Measurements from ENCODE around the gene CNNM4.

Gene CNNM4

GRCh38 chr2:96759548-96759947, 1.2 kb upstream of the CNNM4 start:
- TF ChIP-seq EZH2phosphoT487 (conservative IDR thresholded peaks at IDR 0.05; ENCODE audit: low read length): no peak
- no peak for TF ChIP-seq CTCF (IDR thresholded peaks at IDR 0.05; ENCODE audit: insufficient read depth, low read length, poor library complexity, severe bottlenecking)
- no peak overlapping the region for H3K9ac ChIP-seq (ENCODE audit: low read length)
- no peaks in the 10 kb centered on the region for H3K27me3 ChIP-seq (ENCODE audit: low read length)
- H3K79me2 ChIP-seq (ENCODE audit: insufficient read depth, low read length): no peaks in the 10 kb centered on the region
- no peaks in the 10 kb centered on the region for H3K36me3 ChIP-seq (ENCODE audit: low read length)
- peak overlapping the region; percentile 36 for H2AFZ ChIP-seq (ENCODE audit: low read depth, low read length, severe bottlenecking)
- no peak overlapping the region for H3K4me3 ChIP-seq (ENCODE audit: insufficient read depth, low read length, poor library complexity, severe bottlenecking)
- no peaks in the 10 kb centered on the region for H3K9me2 ChIP-seq (replicated peaks; ENCODE audit: insufficient read depth, low read length)
- no peaks in the 10 kb centered on the region for H3K9me3 ChIP-seq (ENCODE audit: insufficient read depth, low read length)
- H3K4me2 ChIP-seq (ENCODE audit: low read depth, low read length, poor library complexity, severe bottlenecking): peak overlapping the region; percentile 86
- H3F3A ChIP-seq (ENCODE audit: insufficient read depth): peaks cover 3% of the 10 kb centered on the region; the same call in 1 of the 2 replicates
- no peak overlapping the region for H3K27ac ChIP-seq (ENCODE audit: low read depth, low read length)
- no peaks in the 10 kb centered on the region for H4K20me1 ChIP-seq (ENCODE audit: low read depth, low read length)

- H3K79me2 ChIP-seq (ENCODE audit: insufficient read depth, low read length): no peaks in the 10 kb centered on the region
- peak overlapping the region; percentile 47; the same call in 1 of the 2 replicates for H3K9ac ChIP-seq (ENCODE audit: low read length)
- H3K27ac ChIP-seq (ENCODE audit: low read depth, low read length): no peak overlapping the region
- TF ChIP-seq EZH2phosphoT487 (conservative IDR thresholded peaks at IDR 0.05; ENCODE audit: low read length) (no peak), CTCF (IDR thresholded peaks at IDR 0.05; ENCODE audit: insufficient read depth, low read length, poor library complexity, severe bottlenecking) (peak; percentile 22)
- H4K20me1 ChIP-seq (ENCODE audit: low read depth, low read length): no peaks in the 10 kb centered on the region
- H3F3A ChIP-seq (ENCODE audit: insufficient read depth): peaks cover 3% of the 10 kb centered on the region; the same call in 1 of the 2 replicates
- peak overlapping the region; percentile 48 for H2AFZ ChIP-seq (ENCODE audit: low read depth, low read length, severe bottlenecking)
- H3K27me3 ChIP-seq (ENCODE audit: low read length): no peaks in the 10 kb centered on the region
- no peaks in the 10 kb centered on the region for H3K9me3 ChIP-seq (ENCODE audit: insufficient read depth, low read length)
- no peaks in the 10 kb centered on the region for H3K36me3 ChIP-seq (ENCODE audit: low read length)
- peak overlapping the region; percentile 43 for H3K4me3 ChIP-seq (ENCODE audit: insufficient read depth, low read length, poor library complexity, severe bottlenecking)
- peak overlapping the region; percentile 54 for H3K4me2 ChIP-seq (ENCODE audit: low read depth, low read length, poor library complexity, severe bottlenecking)
- H3K9me2 ChIP-seq (replicated peaks; ENCODE audit: insufficient read depth, low read length): no peaks in the 10 kb centered on the region
Measured at GRCh38 chr2:96760986-96761832, 507 bp downstream of the CNNM4 start.

GRCh38 chr2:96762529-96763311, 2.0 kb downstream of the CNNM4 start:
- Histone ChIP-seq H3K9ac (ENCODE audit: low read length) (peak overlapping the region; percentile 35), H3K4me3 (ENCODE audit: insufficient read depth, low read length, poor library complexity, severe bottlenecking) (peak overlapping the region; percentile 26), H3F3A (ENCODE audit: insufficient read depth) (peaks cover 3% of the 10 kb centered on the region; the same call in 1 of the 2 replicates), H3K9me2 (replicated peaks; ENCODE audit: insufficient read depth, low read length) (no peaks in the 10 kb centered on the region), H3K79me2 (ENCODE audit: insufficient read depth, low read length) (no peaks in the 10 kb centered on the region), H3K27me3 (ENCODE audit: low read length) (no peaks in the 10 kb centered on the region), H3K9me3 (ENCODE audit: insufficient read depth, low read length) (no peaks in the 10 kb centered on the region), H2AFZ (ENCODE audit: low read depth, low read length, severe bottlenecking) (no peak overlapping the region), H3K27ac (ENCODE audit: low read depth, low read length) (no peak overlapping the region), H4K20me1 (ENCODE audit: low read depth, low read length) (no peaks in the 10 kb centered on the region), H3K36me3 (ENCODE audit: low read length) (no peaks in the 10 kb centered on the region), H3K4me2 (ENCODE audit: low read depth, low read length, poor library complexity, severe bottlenecking) (peak overlapping the region; percentile 54)
- TF ChIP-seq EZH2phosphoT487 (conservative IDR thresholded peaks at IDR 0.05; ENCODE audit: low read length): no peak

Data from SU-DHL-6 (cell line).